KMS-11 (cell line): ENCODE data around the gene C10orf71.

ENCODE experiments used
- H2AFZ ChIP-seq: fragments of 200-600 bp; sonication (generic); 2 replicates; pipeline ENCODE4 v1.6.1; 2016; ENCODE audit warnings: antibody characterized with exemption, mixed run types, low read depth
- H3K27ac ChIP-seq: fragments of 200-600 bp; sonication (generic); 2 replicates; pipeline ENCODE4 v1.6.1; 2016; ENCODE audit warnings: mild to moderate bottlenecking, mixed run types
- H3K27me3 ChIP-seq: fragments of 200-600 bp; sonication (generic); 2 replicates; pipeline ENCODE4 v1.6.1; 2017; ENCODE audit warnings: mild to moderate bottlenecking, low read depth, mixed run types, moderate library complexity; ENCODE audit not compliant: insufficient read depth
- H3K36me3 ChIP-seq: fragments of 200-600 bp; sonication (generic); 2 replicates; pipeline ENCODE4 v1.6.1; 2017; ENCODE audit warnings: mild to moderate bottlenecking, mixed run types; ENCODE audit not compliant: insufficient read depth
- H3K4me1 ChIP-seq: fragments of 200-600 bp; sonication (generic); 2 replicates; pipeline ENCODE4 v1.6.1; 2016; ENCODE audit warnings: mild to moderate bottlenecking, low read depth, mixed run types; ENCODE audit not compliant: poor library complexity, severe bottlenecking
- H3K4me2 ChIP-seq: fragments of 200-600 bp; sonication (generic); 2 replicates; pipeline ENCODE4 v1.7.0; 2016; ENCODE audit warnings: mild to moderate bottlenecking, mixed run types
- H3K4me3 ChIP-seq: fragments of 200-600 bp; sonication (generic); IDR thresholded peaks from 2 replicates; pipeline ENCODE4 v1.6.1; 2017; ENCODE audit warnings: low read depth, low read length, mixed read lengths; ENCODE audit not compliant: insufficient read depth
- H3K79me2 ChIP-seq: fragments of 200-600 bp; sonication (generic); 2 replicates; pipeline ENCODE4 v1.6.1; 2016; ENCODE audit warnings: low read depth, mixed run types; ENCODE audit not compliant: insufficient read depth
- H3K9ac ChIP-seq: fragments of 200-600 bp; sonication (generic); 2 replicates; pipeline ENCODE4 v1.6.1; 2016; ENCODE audit warnings: mild to moderate bottlenecking, mixed run types
- H4K20me1 ChIP-seq: fragments of 200-600 bp; sonication (generic); 2 replicates; pipeline ENCODE4 v1.6.1; 2016; ENCODE audit warnings: mild to moderate bottlenecking, mixed run types; ENCODE audit not compliant: insufficient read depth
- CTCF ChIP-seq: fragments of 200-600 bp; sonication (generic); conservative IDR thresholded peaks from 2 replicates; pipeline ENCODE4 v1.6.1; 2017; ENCODE audit warnings: low read depth, mild to moderate bottlenecking, antibody characterized with exemption, low read length, moderate library complexity, mixed read lengths

C10orf71 gene

DNA sequence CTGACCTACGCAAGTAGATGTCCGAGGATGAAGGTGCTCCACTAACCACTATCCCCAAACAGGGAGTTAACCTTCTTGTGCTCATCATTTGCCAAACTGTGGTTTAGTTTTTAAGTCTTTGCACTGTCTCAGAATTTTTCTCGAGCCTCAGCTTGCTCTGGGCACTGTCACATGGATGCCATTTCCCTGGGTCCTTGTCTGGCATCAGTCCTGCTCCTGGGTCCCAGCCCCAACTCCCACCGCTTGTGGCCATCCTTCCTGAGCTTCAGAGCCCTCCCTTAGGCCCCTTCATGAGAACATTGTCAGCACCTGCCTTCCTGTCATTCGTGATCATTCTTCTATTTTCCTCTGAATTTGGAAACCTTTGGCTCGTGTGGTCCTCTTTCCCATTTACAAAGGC is 33.8 kb downstream of the C10orf71 start:
- H3K4me3 ChIP-seq, result no peak overlapping the region
- H3K4me1 ChIP-seq, result no peaks in the 10 kb centered on the region
- no peak overlapping the region for H3K27ac ChIP-seq
- no peak overlapping the region for H3K4me2 ChIP-seq
- H2AFZ ChIP-seq, result no peak overlapping the region
- no peak for TF ChIP-seq CTCF
- no peak overlapping the region for H3K9ac ChIP-seq
- H3K79me2 ChIP-seq, result no peaks in the 10 kb centered on the region
- H3K27me3 ChIP-seq, result no peaks in the 10 kb centered on the region
- H4K20me1 ChIP-seq, result no peaks in the 10 kb centered on the region
- no peaks in the 10 kb centered on the region for H3K36me3 ChIP-seq

DNA sequence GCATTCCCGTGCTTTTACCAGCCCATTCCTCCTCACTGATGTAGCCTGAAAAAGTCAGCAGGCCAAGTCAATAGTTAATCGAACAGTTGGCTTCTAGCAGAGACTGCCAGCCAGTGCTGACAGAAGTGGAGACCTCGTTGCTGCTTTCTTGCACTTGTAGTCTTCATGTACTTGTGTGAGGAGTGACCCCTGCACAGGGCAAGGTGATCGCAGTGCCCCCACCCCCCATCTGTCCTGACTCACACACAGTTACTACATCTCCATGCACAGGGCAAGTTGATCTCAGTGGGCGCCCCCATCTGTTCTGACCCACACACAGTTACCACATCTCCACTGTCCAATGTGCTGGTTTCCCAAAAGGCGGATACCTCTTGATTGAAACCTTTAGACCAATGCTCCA is 34.2 kb downstream of the C10orf71 start:
- Histone ChIP-seq H3K27ac (no peak overlapping the region), H3K4me2 (no peak overlapping the region), H3K36me3 (no peaks in the 10 kb centered on the region), H4K20me1 (no peaks in the 10 kb centered on the region), H3K4me3 (no peak overlapping the region), H3K79me2 (no peaks in the 10 kb centered on the region), H3K9ac (no peak overlapping the region), H3K4me1 (no peaks in the 10 kb centered on the region), H2AFZ (no peak overlapping the region), H3K27me3 (no peaks in the 10 kb centered on the region)
- no peak for TF ChIP-seq CTCF

GRCh38 chr10:49334964-49335363 is 36.0 kb downstream of the C10orf71 start:
- no peaks in the 10 kb centered on the region for H4K20me1 ChIP-seq
- no peak overlapping the region for H2AFZ ChIP-seq
- H3K4me3 ChIP-seq, result no peak overlapping the region
- H3K79me2 ChIP-seq, result no peaks in the 10 kb centered on the region
- no peak overlapping the region for H3K4me2 ChIP-seq
- TF ChIP-seq CTCF, result no peak
- no peaks in the 10 kb centered on the region for H3K27me3 ChIP-seq
- H3K9ac ChIP-seq, result no peak overlapping the region
- H3K27ac ChIP-seq, result no peak overlapping the region
- H3K36me3 ChIP-seq, result no peaks in the 10 kb centered on the region
- no peaks in the 10 kb centered on the region for H3K4me1 ChIP-seq

DNA sequence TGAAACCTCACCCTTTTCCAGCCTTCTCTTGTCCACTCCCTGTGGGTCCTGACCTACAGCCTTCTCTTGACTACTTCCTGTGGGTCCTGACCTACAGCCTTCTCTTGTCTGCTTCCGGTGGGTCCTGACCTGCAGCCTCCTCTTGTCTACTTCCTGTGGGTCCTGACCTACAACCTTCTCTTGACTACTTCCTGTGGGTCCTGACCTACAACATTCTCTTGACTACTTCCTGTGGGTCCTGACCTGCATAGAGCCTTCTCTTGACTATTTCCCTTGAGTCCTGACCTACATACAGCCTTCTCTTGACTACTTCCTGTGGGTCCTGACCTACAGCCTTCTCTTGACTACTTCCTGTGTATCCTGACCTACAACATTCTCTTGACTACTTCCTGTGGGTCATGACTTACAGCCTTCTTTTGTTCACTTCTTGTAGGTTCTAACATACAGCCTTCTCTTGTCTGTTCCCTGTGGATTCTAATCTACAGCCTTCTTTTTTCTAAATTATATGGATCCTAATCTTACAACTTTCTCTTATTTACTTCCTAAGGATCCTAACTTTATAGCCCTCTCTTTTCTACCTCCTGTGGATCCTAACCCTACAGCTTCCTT is 36.5 kb downstream of the C10orf71 start:
- no peak overlapping the region for H3K4me2 ChIP-seq
- H3K36me3 ChIP-seq, result no peaks in the 10 kb centered on the region
- no peak for TF ChIP-seq CTCF
- no peak overlapping the region for H2AFZ ChIP-seq
- H4K20me1 ChIP-seq, result no peaks in the 10 kb centered on the region
- no peaks in the 10 kb centered on the region for H3K27me3 ChIP-seq
- H3K9ac ChIP-seq, result no peak overlapping the region
- no peaks in the 10 kb centered on the region for H3K4me1 ChIP-seq
- H3K79me2 ChIP-seq, result no peaks in the 10 kb centered on the region
- no peak overlapping the region for H3K27ac ChIP-seq
- no peak overlapping the region for H3K4me3 ChIP-seq
